AG04450 (cell line): ENCODE results near the gene TSPAN15. TPM values are rescaled to one million over a fixed set of nuclear protein-coding genes. Genes with fewer than 3 reads are reported as not detected.

Experiments used
- CTCF ChIA-PET: fragments of 300-600, 350-600 bp; formaldehyde crosslinking; extraction: SDS; loops from one replicate; lab custom pipeline; 2022; ENCODE audit warnings: antibody characterized with exemption, inconsistent platforms; lab: Charles Lee
- POLR2A ChIA-PET: fragments of 350-600 bp; formaldehyde crosslinking; extraction: SDS; loops from one replicate; lab custom pipeline; 2021; ENCODE audit warnings: antibody characterized with exemption, inconsistent platforms; lab: Yijun Ruan, JAX
- DNase-seq: peaks from one replicate; pipeline ENCODE4 v3.0.0-alpha.2; 2011; ENCODE audit warnings: low read depth, low spot score
- H3K27ac ChIP-seq: one replicate; pipeline ENCODE4 v1.5.1; 2012; ENCODE audit warnings: low read depth, low read length, control low read depth
- H3K27me3 ChIP-seq: one replicate; pipeline ENCODE4 v1.6.0; 2012; ENCODE audit warnings: low read length; ENCODE audit not compliant: control insufficient read depth, insufficient read depth
- H3K4me3 ChIP-seq: 2 replicates; pipeline ENCODE4 v1.5.1; 2011; ENCODE audit warnings: mild to moderate bottlenecking, low read depth, low read length, control low read depth
- H3K9me3 ChIP-seq: 2 replicates; pipeline ENCODE4 v1.5.1; 2012; ENCODE audit warnings: low read length; ENCODE audit not compliant: control insufficient read depth, insufficient read depth
- polyA plus RNA-seq: library from polyadenylated mRNA; depleted of rRNA; stranded (reverse); fragments of >200 nt; gene quantifications from 2 replicates; pipeline ENCODE4 v1.2.3, GENCODE V29; 2011
- TF ChIP-seq, protein P1 (sequence below): IDR thresholded peaks from 2 replicates; pipeline ENCODE4 v1.5.1; 2011; ENCODE audit warnings: low read depth, low read length, control low read depth, inconsistent platforms

The TSPAN15 gene
- polyA plus RNA-seq, 1 experiment: 0.38 TPM

DNA sequence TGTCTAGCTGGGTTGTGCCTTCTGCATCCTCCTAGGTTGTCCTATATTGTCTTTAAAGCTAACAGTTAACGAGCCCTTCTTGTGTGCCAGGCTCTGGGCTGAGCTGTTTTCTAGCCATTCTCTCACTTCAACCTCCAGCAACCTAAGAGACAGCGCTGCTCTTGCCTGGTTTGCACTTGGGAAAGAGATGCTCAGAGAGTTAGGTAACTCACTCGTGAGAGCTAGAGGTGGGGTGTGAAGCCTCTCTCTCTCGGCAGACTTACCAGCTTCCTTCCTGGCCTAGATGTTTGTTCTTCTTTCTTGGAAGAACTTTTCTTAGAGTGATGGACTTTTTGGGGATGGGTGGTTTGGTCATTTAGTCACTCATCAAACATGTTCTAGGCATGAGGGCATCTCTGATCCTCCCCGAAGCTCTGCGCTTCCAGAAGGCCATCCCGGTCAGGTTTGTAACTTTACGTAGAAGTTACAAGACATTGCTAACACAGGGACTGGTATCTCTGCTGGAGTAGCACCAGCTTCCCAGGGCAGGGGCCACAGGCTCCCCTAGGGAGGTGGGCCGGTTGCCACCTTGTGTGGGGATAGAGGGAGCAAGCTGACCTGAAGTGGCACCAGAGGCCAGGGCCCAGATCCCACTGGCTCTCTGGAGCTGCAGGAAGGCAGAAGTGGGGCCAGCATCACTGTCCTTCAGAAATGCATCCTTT is 14.3 kb downstream of the TSPAN15 start:
- Histone ChIP-seq H3K9me3 (no peaks in the 10 kb centered on the region), H3K27ac (no peak overlapping the region), H3K27me3 (peaks cover 29% of the 10 kb centered on the region), H3K4me3 (no peak overlapping the region)
- ChIA-PET POLR2A (interaction anchor here (0.6 kb wide), 1 partner anchor 406 kb away, joined by 7 read pairs; no protein-coding TSS in a partner anchor), CTCF (interaction anchor here (1.1 kb wide), 1 partner anchor 50 kb away, joined by 3 read pairs; no protein-coding TSS in a partner anchor)
- no peak for DNase-seq
- TF ChIP-seq, protein P1, sequence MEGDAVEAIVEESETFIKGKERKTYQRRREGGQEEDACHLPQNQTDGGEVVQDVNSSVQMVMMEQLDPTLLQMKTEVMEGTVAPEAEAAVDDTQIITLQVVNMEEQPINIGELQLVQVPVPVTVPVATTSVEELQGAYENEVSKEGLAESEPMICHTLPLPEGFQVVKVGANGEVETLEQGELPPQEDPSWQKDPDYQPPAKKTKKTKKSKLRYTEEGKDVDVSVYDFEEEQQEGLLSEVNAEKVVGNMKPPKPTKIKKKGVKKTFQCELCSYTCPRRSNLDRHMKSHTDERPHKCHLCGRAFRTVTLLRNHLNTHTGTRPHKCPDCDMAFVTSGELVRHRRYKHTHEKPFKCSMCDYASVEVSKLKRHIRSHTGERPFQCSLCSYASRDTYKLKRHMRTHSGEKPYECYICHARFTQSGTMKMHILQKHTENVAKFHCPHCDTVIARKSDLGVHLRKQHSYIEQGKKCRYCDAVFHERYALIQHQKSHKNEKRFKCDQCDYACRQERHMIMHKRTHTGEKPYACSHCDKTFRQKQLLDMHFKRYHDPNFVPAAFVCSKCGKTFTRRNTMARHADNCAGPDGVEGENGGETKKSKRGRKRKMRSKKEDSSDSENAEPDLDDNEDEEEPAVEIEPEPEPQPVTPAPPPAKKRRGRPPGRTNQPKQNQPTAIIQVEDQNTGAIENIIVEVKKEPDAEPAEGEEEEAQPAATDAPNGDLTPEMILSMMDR: no peak

DNA sequence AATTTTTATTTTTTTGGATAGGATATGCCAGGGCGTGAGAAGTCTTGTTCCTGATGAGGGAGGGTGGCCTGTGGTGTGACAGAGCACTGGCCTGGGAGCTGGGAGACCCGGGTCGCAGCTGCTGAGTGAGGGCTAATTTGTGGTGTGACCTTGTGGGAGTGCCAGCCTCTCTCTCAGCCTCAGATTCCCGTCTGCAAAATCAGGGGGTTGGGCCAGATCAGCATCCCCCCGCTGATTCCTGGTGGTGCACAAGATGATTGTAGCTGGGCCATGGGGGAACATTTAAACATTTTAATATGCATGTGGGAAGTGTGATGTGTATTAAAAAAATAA is 14.9 kb downstream of the TSPAN15 start:
- TF ChIP-seq, protein P1: no peak
- ChIA-PET CTCF (no interaction called here), POLR2A (interaction anchor here (0.6 kb wide), 1 partner anchor 407 kb away, joined by 7 read pairs; no protein-coding TSS in a partner anchor)
- Histone ChIP-seq H3K27ac (no peak overlapping the region), H3K27me3 (peaks cover 32% of the 10 kb centered on the region), H3K4me3 (no peak overlapping the region), H3K9me3 (no peaks in the 10 kb centered on the region)
- no peak for DNase-seq

DNA sequence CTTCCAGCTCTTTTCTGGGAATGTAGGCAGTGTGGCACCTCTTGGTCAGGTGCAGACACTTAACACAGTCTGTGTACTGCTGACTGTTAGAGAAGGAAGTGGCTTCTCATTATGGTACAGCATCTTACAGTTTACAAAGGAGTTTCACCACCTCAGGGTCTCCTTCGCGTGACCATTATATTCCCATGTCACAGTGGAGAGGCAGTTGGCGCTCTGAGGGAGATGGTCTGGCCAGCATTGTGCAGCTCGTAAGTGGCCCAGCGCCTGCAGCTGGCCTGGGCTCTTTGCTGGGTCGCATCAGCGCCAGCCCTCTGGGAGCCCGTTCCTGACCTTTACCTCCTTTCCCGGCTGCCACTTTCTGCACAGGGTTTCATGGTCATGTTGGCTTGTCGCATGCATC is 15.4 kb downstream of the TSPAN15 start:
- Histone ChIP-seq H3K27me3 (peaks cover 36% of the 10 kb centered on the region), H3K9me3 (no peaks in the 10 kb centered on the region), H3K27ac (no peak overlapping the region), H3K4me3 (no peak overlapping the region)
- TF ChIP-seq, protein P1: no peak
- POLR2A ChIA-PET: no interaction called here
- no peak for DNase-seq
- CTCF ChIA-PET: interaction anchor here (0.6 kb wide), 2 partner anchors 56 to 214 kb away, joined by 3 to 8 read pairs; no protein-coding TSS in a partner anchor

DNA sequence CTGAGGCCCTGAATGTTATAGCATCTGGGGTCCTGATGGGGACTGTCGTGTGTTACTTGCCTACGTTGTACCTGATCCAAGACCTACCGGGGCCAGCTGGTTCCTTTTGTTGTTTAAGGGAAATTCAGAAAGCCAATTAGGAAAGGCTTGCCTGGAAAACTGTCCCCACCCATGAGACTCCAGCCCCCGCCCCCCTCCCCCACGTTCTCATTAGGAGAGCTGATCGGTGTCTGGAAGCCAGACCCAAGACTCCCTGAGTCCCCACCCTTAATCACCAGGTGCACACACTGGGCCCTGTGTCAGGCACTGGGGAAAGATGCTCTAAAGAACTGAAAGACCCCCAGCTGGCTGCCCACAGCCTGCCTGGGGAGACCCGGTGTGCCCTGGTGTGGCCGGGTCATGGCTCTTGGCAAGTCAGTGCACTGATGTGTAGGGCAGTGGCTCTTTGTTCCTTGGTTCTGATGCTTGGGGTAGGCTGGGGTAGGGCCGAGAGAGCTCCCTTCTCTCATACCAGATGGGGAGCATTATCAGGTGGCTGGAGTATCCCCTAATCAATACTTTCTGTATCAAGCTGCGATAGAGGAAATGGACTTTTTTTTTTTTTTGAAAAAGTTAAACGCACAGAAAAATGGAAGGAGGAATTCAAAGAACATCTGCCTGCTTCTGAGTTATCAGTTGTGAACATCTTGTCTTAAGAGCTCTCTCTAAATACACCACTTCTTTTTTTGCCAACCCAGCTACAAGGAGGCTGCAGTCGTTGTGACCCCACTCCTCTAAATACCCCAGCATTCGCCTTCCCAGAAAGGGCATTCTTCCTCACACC is 16.9 kb downstream of the TSPAN15 start:
- Histone ChIP-seq H3K4me3 (no peak overlapping the region), H3K27ac (no peak overlapping the region), H3K27me3 (peaks cover 43% of the 10 kb centered on the region), H3K9me3 (no peaks in the 10 kb centered on the region)
- TF ChIP-seq, protein P1: no peak
- no peak for DNase-seq
- ChIA-PET POLR2A (interaction anchor here (0.6 kb wide), 1 partner anchor 64 kb away, joined by 5 read pairs; no protein-coding TSS in a partner anchor), CTCF (interaction anchor here (0.5 kb wide), 1 partner anchor 48 kb away, joined by 3 read pairs; no protein-coding TSS in a partner anchor)
